ENCODE results near the gene FRMPD2.
"Not testable (repeated sequence)": the region's sequence is repeated elsewhere in the genome, so short reads cannot be mapped to it uniquely, and the experiment has no call there.

The FRMPD2 gene

GRCh38 chr10:48251525-48252353, 22.8 kb downstream of the FRMPD2 start:
- no peak for DNase-seq

- DNase-seq, result no peak
These were observed 23.4 kb downstream of the FRMPD2 start for GRCh38 chr10:48251152-48251524.

- DNase-seq, result no peak
These were observed 24.6 kb downstream of the FRMPD2 start for GRCh38 chr10:48249763-48250351.

GRCh38 chr10:48249004-48249762, 25.3 kb downstream of the FRMPD2 start:
- DNase-seq, result no peak

GRCh38 chr10:48248462-48248861, 26.0 kb downstream of the FRMPD2 start:
- no peak for DNase-seq

- no peak for DNase-seq
These were observed 26.8 kb downstream of the FRMPD2 start for GRCh38 chr10:48247680-48248079.

- DNase-seq, result no peak
These were observed 28.0 kb downstream of the FRMPD2 start for GRCh38 chr10:48246501-48246900.

GRCh38 chr10:48245977-48246376, 28.5 kb downstream of the FRMPD2 start:
- DNase-seq, result no peak

- not testable (repeated sequence) for DNase-seq
These were observed 30.6 kb downstream of the FRMPD2 start for GRCh38 chr10:48243921-48244320.

GRCh38 chr10:48243487-48243886, 31.0 kb downstream of the FRMPD2 start:
- DNase-seq, result no peak

- DNase-seq, result no peak
These were observed 32.2 kb downstream of the FRMPD2 start for GRCh38 chr10:48242171-48242904.

- DNase-seq, result no peak
These were observed 33.2 kb downstream of the FRMPD2 start for GRCh38 chr10:48241332-48241731.

GRCh38 chr10:48240196-48240595, 34.3 kb downstream of the FRMPD2 start:
- no peak for DNase-seq

GRCh38 chr10:48239618-48240017, 34.9 kb downstream of the FRMPD2 start:
- DNase-seq, result no peak

- DNase-seq, result no peak
These were observed 35.5 kb downstream of the FRMPD2 start for GRCh38 chr10:48238826-48239520.

GRCh38 chr10:48237259-48238250, 36.9 kb downstream of the FRMPD2 start:
- DNase-seq, result no peak

GRCh38 chr10:48236199-48236621, 38.3 kb downstream of the FRMPD2 start:
- no peak for DNase-seq

GRCh38 chr10:48235501-48235900, 39.0 kb downstream of the FRMPD2 start:
- DNase-seq, result no peak

- DNase-seq, result no peak
These were observed 39.7 kb downstream of the FRMPD2 start for GRCh38 chr10:48234787-48235186.

- DNase-seq, result no peak
These were observed 40.2 kb downstream of the FRMPD2 start for GRCh38 chr10:48234295-48234694.

- no peak for DNase-seq
These were observed 40.9 kb downstream of the FRMPD2 start for GRCh38 chr10:48233559-48234005.
